Spleen (tissue), 7 donors: ENCODE measurements around the gene WDR35.

ENCODE experiments used
- CTCF ChIP-seq, 11 experiments: fragments of 200-600 bp in 7 of 11; fragments of 450-650 bp in 4 of 11; sonication (generic) in 4 of 11; IDR thresholded peaks in 8 of 11; conservative IDR thresholded peaks in 3 of 11; 1 replicate in 7 of 11; 2 replicates in 4 of 11; pipeline versions ENCODE4 v1.4.0 to v1.8.0; 2016 to 2021; ENCODE audit warnings: antibody characterized with exemption in 11 of 11, inconsistent platforms in 4 of 11, mild to moderate bottlenecking in 1 of 11
- POLR2A ChIP-seq, 3 donors: fragments of 450-650 bp; IDR thresholded peaks; one replicate each; pipeline ENCODE4 v1.5.1; 2017; ENCODE audit warnings: antibody characterized with exemption in 3 of 3, mild to moderate bottlenecking in 1 of 3
- POLR2AphosphoS5 ChIP-seq, 3 donors: sonication (generic); formaldehyde crosslinking; IDR thresholded peaks; one replicate each; pipeline ENCODE4 v1.5.1; 2017; ENCODE audit warnings: antibody characterized with exemption in 3 of 3
- donor health status: DM: no; HTN: no; CAD: no; lungs with moderate emphysema.
- donor health status: DM: no; HTN: no; CAD: no.
- donor health status: DM: no; HTN: no; CAD: no.

- no peak for TF ChIP-seq POLR2A (IDR thresholded peaks at IDR 0.05)
- TF ChIP-seq CTCF (IDR thresholded peaks at IDR 0.05 in 8 of 11, conservative IDR thresholded peaks at IDR 0.05 in 3 of 11), result no peak
- TF ChIP-seq POLR2AphosphoS5 (IDR thresholded peaks at IDR 0.05), result no peak
Observed at GRCh38 chr2:19944205-19944845, 45.6 kb downstream of the WDR35 start.
